ENCODE results near the gene KYAT1.

DNA sequence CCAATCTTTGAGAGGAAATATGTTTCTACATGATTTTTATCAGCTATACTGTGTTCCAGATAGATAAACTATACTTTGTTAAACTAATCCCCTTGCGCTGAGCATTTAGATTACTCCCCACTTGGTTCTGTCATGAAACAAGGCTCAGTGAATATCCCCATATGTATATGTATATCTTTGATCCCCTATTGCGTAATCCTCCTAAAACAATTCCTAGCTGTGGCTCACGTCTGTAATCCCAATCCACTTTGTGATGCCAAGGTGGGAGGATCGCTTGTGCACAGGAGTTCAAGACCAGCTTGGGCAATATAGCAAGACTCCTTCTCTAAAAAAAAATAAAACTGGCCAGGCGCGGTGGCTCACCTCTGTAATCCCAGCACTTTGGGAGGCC, 41.7 kb upstream of the KYAT1 start:
- TF ChIP-seq, protein P1, sequence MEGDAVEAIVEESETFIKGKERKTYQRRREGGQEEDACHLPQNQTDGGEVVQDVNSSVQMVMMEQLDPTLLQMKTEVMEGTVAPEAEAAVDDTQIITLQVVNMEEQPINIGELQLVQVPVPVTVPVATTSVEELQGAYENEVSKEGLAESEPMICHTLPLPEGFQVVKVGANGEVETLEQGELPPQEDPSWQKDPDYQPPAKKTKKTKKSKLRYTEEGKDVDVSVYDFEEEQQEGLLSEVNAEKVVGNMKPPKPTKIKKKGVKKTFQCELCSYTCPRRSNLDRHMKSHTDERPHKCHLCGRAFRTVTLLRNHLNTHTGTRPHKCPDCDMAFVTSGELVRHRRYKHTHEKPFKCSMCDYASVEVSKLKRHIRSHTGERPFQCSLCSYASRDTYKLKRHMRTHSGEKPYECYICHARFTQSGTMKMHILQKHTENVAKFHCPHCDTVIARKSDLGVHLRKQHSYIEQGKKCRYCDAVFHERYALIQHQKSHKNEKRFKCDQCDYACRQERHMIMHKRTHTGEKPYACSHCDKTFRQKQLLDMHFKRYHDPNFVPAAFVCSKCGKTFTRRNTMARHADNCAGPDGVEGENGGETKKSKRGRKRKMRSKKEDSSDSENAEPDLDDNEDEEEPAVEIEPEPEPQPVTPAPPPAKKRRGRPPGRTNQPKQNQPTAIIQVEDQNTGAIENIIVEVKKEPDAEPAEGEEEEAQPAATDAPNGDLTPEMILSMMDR (IDR thresholded peaks at IDR 0.05) = no peak
- no peak for TF ChIP-seq POLR2A (IDR thresholded peaks at IDR 0.05)
- TF ChIP-seq EP300 (IDR thresholded peaks at IDR 0.05) = no peak

All from tibial nerve (tissue), 4 donors.